ENCODE measurements around the gene RPP25.
A peak's percentile ranks its signal among the peaks of the same experiment; 100 is the strongest.
"Not testable (repeated sequence)": the region's sequence is repeated elsewhere in the genome, so short reads cannot be mapped to it uniquely, and the experiment has no call there.

Gene RPP25

DNA sequence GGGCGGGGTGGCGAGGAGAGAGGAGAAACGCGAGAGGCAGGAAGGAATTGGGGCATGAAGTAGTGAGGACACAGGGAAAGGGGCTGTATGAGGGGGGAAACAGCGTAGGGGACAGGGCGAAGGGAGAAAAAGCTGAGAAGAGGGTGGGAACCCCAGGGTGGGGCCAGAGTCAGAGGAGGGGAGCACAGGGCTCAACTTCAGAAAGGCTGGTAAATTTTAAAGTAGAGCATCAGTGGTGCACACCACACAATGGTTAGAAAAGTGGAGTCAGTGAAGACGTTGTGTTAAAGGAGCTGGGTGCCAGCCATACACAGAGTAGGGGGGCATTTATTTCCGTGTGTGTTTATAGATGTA lies 3.0 kb upstream of the RPP25 start:
- Histone ChIP-seq H2AFZ (ENCODE audit: low read depth, low read length) (no peak overlapping the region), H3K4me3 (ENCODE audit: low read length) (no peak overlapping the region), H3K36me3 (ENCODE audit: insufficient read depth, low read length) (no peaks in the 10 kb centered on the region), H3K9me3 (ENCODE audit: low read length) (peaks cover 4% of the 10 kb centered on the region), H3K4me1 (ENCODE audit: insufficient read depth, low read length) (peaks cover 22% of the 10 kb centered on the region), H3K27me3 (ENCODE audit: insufficient read depth, low read length) (peaks cover 65% of the 10 kb centered on the region)

DNA sequence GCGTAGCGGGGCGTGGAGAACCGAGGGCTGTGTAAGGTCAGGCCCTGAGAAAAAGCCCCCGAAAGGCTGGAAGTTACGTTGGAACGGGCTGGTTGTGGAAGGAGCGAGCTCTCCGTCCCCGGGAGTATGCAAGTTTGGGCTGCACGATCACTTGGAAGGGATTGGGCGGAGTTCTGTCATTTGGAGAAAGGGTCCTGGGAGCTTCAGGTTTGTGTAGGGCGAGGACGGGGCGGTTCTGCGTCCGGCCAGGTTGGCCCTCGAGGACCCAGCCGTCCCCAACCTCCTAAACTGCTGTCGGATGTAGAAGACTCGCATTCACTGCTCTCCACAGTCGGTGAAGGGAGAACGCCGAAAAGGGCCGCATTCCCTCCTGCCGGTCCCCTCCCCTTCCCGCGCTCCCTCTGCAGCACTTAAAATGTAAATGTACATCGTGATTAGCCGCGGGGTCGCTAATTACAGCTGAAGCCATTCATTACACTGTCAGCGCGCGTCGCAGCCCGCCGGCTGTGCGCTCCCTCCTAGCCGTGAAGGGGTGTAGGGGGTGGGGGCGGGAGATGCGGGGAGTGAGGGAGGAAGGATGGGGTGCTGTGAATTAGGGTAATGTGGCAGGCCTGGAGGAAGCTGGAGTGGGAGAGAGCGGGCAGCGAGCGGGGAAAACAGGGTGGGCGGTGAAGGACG lies 2.5 kb upstream of the RPP25 start:
- H3K9me3 ChIP-seq (ENCODE audit: low read length), result peaks cover 4% of the 10 kb centered on the region
- peaks cover 65% of the 10 kb centered on the region for H3K27me3 ChIP-seq (ENCODE audit: insufficient read depth, low read length)
- peaks cover 22% of the 10 kb centered on the region for H3K4me1 ChIP-seq (ENCODE audit: insufficient read depth, low read length)
- H3K36me3 ChIP-seq (ENCODE audit: insufficient read depth, low read length), result no peaks in the 10 kb centered on the region
- no peak overlapping the region for H2AFZ ChIP-seq (ENCODE audit: low read depth, low read length)
- peak overlapping the region; percentile 14 for H3K4me3 ChIP-seq (ENCODE audit: low read length)

DNA sequence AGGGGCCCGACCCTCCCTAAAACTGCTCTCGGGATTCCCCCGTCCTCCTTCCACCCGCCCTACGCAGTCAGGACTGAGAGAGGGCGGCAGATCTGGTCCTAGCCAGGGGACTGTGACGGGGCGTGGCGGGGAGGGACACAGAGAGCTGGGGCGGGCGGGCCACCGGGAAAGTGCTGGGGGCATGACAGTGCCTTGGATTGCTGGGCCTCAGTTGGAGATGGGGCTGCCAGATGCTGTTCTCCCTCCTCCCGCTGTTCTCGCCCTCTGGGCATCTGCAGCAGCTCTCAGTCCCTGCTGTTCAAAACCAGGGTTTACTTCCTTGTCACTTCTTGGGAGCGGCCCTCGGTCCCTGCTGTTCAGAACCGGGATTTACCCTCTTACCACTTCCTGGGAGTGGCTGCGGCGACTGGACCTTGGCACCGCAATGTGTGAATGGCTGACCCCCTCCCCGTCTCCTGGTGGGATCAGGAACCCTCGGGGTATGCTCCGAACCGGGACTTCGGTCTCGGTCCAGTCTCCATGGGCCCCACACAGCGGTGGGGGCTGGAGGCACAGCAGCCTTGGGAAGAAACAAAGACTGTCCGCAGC lies 1.8 kb upstream of the RPP25 start:
- Histone ChIP-seq H3K9me3 (ENCODE audit: low read length) (peaks cover 4% of the 10 kb centered on the region), H3K27me3 (ENCODE audit: insufficient read depth, low read length) (peaks cover 62% of the 10 kb centered on the region), H3K4me1 (ENCODE audit: insufficient read depth, low read length) (peaks cover 22% of the 10 kb centered on the region), H3K4me3 (ENCODE audit: low read length) (peak overlapping the region; percentile 14), H3K36me3 (ENCODE audit: insufficient read depth, low read length) (no peaks in the 10 kb centered on the region), H2AFZ (ENCODE audit: low read depth, low read length) (no peak overlapping the region)

DNA sequence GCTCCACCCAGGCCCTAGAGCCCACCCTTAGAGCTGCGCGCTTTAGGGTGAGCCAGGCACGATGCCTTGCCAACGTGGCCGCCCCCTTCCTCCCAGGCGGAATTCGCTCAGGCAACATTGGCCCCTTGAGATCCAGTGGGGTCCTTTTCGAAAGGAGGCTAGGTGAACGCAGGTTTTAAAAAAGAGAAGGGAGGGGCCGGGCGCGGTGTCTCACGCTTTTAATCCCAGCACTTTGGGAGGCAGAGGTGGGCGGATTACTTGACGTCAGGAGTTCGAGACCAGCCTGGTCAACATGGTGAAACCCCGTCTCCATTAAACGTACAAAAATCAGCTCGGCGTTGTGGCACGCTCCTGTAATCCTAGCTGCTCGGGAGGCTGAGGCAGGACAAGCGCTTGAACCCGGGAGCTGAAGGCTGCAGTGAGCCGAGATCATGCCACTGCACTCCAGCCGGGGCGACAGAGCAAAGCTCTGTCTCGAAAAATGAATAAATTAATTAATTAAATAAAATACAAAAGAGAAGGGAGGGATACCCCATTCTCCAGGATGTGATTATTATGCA lies 984 bp upstream of the RPP25 start:
- H3K9me3 ChIP-seq (ENCODE audit: low read length), result peaks cover 4% of the 10 kb centered on the region
- H3K4me3 ChIP-seq (ENCODE audit: low read length), result peak overlapping the region; percentile 50
- peak overlapping the region; percentile 88 for H2AFZ ChIP-seq (ENCODE audit: low read depth, low read length)
- H3K36me3 ChIP-seq (ENCODE audit: insufficient read depth, low read length), result no peaks in the 10 kb centered on the region
- peaks cover 22% of the 10 kb centered on the region for H3K4me1 ChIP-seq (ENCODE audit: insufficient read depth, low read length)
- H3K27me3 ChIP-seq (ENCODE audit: insufficient read depth, low read length), result peaks cover 55% of the 10 kb centered on the region

DNA sequence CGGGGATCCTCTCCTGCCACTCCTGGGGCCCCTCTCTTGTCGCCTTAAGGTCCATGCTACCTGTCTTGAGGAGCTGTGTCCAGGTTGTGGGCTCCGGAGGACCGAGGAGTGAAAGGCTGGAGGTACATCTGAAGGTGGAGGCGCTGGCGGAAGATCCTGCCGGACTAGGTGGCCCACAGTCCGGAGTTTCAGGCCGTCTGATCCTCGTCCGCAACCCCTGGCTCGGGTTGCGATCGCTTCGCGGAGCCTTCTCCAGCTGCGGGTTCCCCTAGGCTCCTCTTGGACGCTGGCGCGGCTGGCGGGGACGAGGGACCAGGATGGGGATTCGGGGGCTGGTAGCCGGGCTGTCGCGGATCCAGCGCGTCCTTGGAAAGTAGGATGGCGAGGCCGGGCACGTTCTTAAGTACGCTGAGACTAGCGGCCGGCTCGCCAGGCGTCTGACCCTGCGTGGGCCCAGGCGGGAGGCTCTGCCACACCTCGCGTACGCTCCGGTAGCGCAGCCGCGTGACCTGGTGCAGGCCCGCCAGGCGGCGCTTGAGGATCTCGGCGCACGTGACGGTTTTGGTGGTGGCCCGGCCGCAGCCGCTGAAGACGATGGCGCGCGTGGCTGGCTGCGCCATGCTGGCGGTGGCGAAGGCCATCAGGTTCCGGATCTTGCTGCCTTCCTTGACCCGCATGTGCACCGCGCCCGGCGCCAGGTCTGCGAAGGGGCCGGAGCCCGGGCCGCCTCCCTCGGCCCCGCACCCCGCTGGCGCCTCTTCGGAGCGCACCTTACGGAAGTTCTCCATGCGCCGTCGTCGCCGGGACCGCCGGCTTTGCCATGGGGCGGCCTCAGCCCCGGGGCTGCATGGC lies 550 bp downstream of the RPP25 start:
- H3K4me1 ChIP-seq (ENCODE audit: insufficient read depth, low read length), result peaks cover 22% of the 10 kb centered on the region
- peak overlapping the region; percentile 50 for H3K4me3 ChIP-seq (ENCODE audit: low read length)
- H3K27me3 ChIP-seq (ENCODE audit: insufficient read depth, low read length), result peaks cover 45% of the 10 kb centered on the region
- no peaks in the 10 kb centered on the region for H3K36me3 ChIP-seq (ENCODE audit: insufficient read depth, low read length)
- peaks cover 4% of the 10 kb centered on the region for H3K9me3 ChIP-seq (ENCODE audit: low read length)
- peak overlapping the region; percentile 88 for H2AFZ ChIP-seq (ENCODE audit: low read depth, low read length)

DNA sequence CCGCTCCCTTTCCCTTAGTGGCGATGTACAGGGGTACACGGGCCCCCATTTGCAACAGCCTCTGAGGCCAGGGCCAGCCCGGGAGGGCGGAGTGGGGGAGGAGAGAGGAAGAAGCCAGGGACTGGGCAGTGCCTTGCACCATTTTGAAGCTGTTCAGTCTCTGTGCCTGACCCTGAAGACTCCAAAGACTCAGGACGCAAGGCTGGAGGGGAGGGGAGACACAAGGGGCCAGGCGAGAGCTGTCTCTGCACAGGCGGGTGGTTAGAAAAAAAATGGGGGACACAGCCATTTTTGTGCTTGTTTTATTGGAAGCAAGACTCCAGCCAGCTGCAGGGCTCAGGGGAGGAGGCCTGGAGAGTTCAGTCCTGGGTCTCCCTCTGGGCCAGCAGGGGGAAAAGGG lies 1.6 kb downstream of the RPP25 start:
- no peak overlapping the region for H3K4me3 ChIP-seq (ENCODE audit: low read length)
- H3K36me3 ChIP-seq (ENCODE audit: insufficient read depth, low read length), result no peaks in the 10 kb centered on the region
- peaks cover 37% of the 10 kb centered on the region for H3K27me3 ChIP-seq (ENCODE audit: insufficient read depth, low read length)

DNA sequence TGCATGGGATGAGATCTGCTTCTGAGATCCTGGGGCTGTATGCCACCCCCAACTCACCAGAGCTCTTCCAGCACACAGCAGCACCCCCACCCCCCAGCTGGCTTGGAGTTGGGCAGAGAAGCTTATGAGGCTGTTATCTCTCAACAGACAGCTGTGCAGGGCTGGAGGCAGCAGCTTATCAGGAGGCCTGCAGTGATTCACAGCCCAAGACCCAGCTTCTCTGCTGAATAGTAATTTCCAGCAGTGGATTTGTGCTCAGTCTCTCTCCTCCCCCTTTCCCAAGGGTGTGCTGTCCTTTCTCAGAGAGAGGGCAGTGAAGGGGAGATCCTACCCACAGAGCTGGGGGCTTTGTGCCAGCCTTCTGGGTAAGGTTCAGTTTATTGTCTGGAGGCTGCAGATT lies 2.1 kb downstream of the RPP25 start:
- Histone ChIP-seq H3K4me3 (ENCODE audit: low read length) (no peak overlapping the region), H2AFZ (ENCODE audit: low read depth, low read length) (no peak overlapping the region), H3K27me3 (ENCODE audit: insufficient read depth, low read length) (peaks cover 32% of the 10 kb centered on the region), H3K4me1 (ENCODE audit: insufficient read depth, low read length) (peaks cover 22% of the 10 kb centered on the region), H3K36me3 (ENCODE audit: insufficient read depth, low read length) (no peaks in the 10 kb centered on the region), H3K9me3 (ENCODE audit: low read length) (peaks cover 4% of the 10 kb centered on the region)

More for the DNA sequence above, 1.6 kb downstream of the RPP25 start:
- H2AFZ ChIP-seq (ENCODE audit: low read depth, low read length), result no peak overlapping the region
- H3K9me3 ChIP-seq (ENCODE audit: low read length), result peaks cover 4% of the 10 kb centered on the region
- H3K4me1 ChIP-seq (ENCODE audit: insufficient read depth, low read length), result peaks cover 22% of the 10 kb centered on the region

DNA sequence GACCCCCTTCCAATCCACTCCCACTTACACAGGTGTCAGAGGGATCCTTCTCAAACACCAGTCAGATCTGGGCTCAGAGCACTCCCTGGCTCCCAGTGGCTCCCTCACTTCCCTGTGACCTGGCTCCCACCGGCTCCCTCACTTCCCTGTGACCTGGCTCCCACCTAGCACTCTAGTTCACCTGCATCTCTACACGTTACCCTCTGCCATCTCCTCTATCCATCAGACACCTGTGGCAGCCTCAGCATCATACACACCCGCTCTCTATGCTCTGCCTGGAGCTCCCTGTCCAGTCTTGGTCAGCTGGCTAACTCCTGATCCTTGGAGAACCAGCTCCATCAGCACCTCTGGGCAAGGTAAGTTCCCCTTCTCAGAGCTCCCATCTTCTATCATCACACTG lies 5.6 kb downstream of the RPP25 start:
- Histone ChIP-seq H3K4me3 (ENCODE audit: low read length) (no peak overlapping the region), H3K9me3 (ENCODE audit: low read length) (peaks cover 4% of the 10 kb centered on the region)

DNA sequence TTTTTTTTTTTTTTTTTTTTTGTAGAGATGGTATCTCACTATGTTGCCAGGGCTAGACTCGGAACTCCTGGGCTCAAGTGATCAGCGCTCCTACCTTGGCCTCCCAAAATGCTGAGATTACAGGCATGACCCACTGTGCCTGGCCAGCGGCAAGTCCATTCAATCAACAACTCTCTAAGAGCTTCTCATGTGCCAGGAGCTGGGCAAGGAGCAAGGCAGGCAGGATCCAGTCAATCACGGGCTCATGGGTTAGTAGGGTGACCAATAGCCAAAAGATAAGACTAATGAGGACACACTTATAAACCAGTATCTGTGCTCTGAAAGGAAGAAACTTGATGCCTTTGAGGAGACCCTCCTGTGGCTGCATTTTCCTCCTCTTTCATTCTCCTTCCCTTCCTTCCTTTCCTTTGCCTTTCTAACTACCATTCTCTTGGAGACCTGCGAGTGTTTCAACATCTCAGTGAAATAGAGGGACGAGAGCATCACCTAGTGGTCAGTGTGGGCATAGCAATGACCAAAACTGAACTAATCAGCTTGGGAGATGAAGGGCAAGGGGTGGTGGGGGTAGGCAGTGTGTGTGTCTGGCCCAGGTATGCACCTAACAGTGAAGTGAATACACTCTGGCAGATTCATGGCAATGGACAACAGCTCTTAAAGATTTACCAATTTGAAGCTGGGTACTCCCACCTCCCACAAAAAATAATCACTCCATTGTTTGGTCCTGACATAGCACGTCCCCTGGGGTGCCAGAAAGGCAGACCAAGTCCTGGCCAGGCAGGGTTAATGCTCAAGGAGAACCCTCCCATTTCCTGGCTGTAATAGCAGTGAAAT lies 6.3 kb downstream of the RPP25 start:
- H2AFZ ChIP-seq (ENCODE audit: low read depth, low read length), result no peak overlapping the region
- no peaks in the 10 kb centered on the region for H3K27me3 ChIP-seq (ENCODE audit: insufficient read depth, low read length)
- H3K4me3 ChIP-seq (ENCODE audit: low read length), result no peak overlapping the region
- no peaks in the 10 kb centered on the region for H3K36me3 ChIP-seq (ENCODE audit: insufficient read depth, low read length)
- peaks cover 2% of the 10 kb centered on the region for H3K4me1 ChIP-seq (ENCODE audit: insufficient read depth, low read length)
- no peaks in the 10 kb centered on the region for H3K9me3 ChIP-seq (ENCODE audit: low read length)

More for the DNA sequence above, 5.6 kb downstream of the RPP25 start:
- Histone ChIP-seq H2AFZ (ENCODE audit: low read depth, low read length) (no peak overlapping the region), H3K36me3 (ENCODE audit: insufficient read depth, low read length) (no peaks in the 10 kb centered on the region), H3K4me1 (ENCODE audit: insufficient read depth, low read length) (peaks cover 2% of the 10 kb centered on the region), H3K27me3 (ENCODE audit: insufficient read depth, low read length) (peaks cover 5% of the 10 kb centered on the region)

DNA sequence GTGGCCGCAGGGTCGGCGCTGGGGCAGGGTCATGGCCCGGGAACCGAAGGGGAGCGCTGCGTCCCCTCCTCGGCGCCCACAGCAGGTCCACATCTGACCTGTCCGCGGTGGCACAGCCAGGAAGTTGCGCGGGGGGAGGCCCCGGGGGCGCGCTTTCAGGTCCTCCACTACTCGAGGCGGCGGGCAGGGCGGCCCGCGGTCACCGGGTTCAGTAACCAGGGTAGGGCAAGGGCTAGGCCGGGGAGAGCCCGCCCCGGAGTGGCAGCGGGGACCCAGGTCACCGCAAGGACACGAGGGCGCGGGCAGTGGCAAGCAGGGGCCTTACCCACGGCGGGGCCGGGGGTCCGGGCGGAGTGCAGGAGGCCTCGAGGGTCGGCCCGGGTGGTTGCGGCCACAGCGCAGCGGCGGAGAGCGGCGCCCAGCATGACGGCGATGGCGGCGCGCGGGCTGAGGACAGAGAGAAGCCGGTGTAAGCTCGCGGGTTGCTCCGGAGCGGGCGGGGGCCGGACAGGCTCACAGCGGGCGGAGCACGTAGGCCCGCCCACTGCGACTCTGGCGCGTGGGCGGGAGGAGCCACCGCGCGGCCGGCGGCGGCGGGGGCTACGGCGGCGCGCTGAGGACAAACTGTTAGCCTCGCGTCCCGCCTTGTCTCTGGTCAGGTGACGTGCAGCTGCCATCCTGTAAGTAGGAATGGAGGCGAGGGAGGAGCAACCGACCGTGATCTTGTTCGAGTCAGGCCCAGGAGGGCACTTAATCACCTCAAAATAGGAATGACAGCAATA lies 18.8 kb downstream of the RPP25 start, which contains the start of gene COX5A:
TSS of gene COX5A (minus strand) at position 484 of the 782 bp plus-strand sequence. CDS start at position 425, 59 bp downstream.
- Histone ChIP-seq H3K9me3 (ENCODE audit: low read length) (no peaks in the 10 kb centered on the region), H3K27me3 (ENCODE audit: insufficient read depth, low read length) (no peaks in the 10 kb centered on the region), H3K4me1 (ENCODE audit: insufficient read depth, low read length) (peaks cover 8% of the 10 kb centered on the region), H3K36me3 (ENCODE audit: insufficient read depth, low read length) (peaks cover 2% of the 10 kb centered on the region), H2AFZ (ENCODE audit: low read depth, low read length) (peak within 1 kb of the TSS; percentile 36), H3K4me3 (ENCODE audit: low read length) (peak within 1 kb of the TSS; percentile 72)

DNA sequence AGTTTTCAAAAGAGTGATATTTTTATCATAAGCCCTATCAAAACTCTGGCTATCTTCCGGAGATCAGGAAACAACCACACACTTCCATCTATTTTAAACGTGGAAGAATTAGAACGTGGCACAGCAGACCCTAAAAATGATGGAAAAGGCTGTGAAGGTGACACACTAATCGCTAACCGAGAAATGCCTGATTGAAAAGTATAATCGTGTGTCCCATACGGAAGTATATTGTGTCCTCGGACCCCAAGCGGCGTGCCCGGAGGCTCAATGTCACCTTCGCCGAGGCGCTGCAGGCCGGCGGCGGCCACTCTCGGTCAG lies 19.3 kb downstream of the RPP25 start:
- Histone ChIP-seq H3K4me3 (ENCODE audit: low read length) (peak overlapping the region; percentile 72), H3K36me3 (ENCODE audit: insufficient read depth, low read length) (peaks cover 2% of the 10 kb centered on the region), H3K27me3 (ENCODE audit: insufficient read depth, low read length) (no peaks in the 10 kb centered on the region), H3K4me1 (ENCODE audit: insufficient read depth, low read length) (peaks cover 8% of the 10 kb centered on the region), H2AFZ (ENCODE audit: low read depth, low read length) (peak overlapping the region; percentile 36), H3K9me3 (ENCODE audit: low read length) (no peaks in the 10 kb centered on the region)

DNA sequence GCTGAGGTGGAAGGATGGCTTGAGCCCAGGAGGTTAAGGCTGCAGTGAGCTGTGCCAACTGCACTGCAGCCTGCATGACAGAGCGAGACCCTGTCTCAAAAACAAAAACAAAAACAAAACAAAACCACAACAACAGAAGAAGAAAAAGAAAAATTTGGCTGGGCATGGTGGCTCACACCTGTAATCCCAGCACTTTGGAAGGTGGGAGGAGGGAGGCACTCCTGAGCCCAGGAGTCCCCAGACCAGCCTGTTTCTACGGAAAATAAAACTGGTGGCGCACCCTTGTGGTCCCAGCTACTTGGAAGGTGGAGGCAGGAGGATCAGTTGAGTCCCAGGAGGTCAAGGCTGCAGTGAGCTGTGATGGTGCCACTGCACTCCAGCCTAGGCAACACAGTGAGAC lies 21.4 kb downstream of the RPP25 start:
- H3K9me3 ChIP-seq (ENCODE audit: low read length); H3K4me1 ChIP-seq (ENCODE audit: insufficient read depth, low read length); H2AFZ ChIP-seq (ENCODE audit: low read depth, low read length); H3K27me3 ChIP-seq (ENCODE audit: insufficient read depth, low read length); H3K4me3 ChIP-seq (ENCODE audit: low read length): not testable (repeated sequence)
- H3K36me3 ChIP-seq (ENCODE audit: insufficient read depth, low read length), result peaks cover 16% of the 10 kb centered on the region
